ENCODE data around the gene SKA1.
A peak's percentile ranks its signal among the peaks of the same experiment; 100 is the strongest.

SKA1 gene, protein sequence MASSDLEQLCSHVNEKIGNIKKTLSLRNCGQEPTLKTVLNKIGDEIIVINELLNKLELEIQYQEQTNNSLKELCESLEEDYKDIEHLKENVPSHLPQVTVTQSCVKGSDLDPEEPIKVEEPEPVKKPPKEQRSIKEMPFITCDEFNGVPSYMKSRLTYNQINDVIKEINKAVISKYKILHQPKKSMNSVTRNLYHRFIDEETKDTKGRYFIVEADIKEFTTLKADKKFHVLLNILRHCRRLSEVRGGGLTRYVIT

GRCh38 chr18:50374753-50375391 lies at the start of gene SKA1:
Gene SKA1 (plus strand): TSS chr18:50375046. CDS start chr18:50375831, 785 bp downstream.
- peak; percentile 94 for DNase-seq

DNA sequence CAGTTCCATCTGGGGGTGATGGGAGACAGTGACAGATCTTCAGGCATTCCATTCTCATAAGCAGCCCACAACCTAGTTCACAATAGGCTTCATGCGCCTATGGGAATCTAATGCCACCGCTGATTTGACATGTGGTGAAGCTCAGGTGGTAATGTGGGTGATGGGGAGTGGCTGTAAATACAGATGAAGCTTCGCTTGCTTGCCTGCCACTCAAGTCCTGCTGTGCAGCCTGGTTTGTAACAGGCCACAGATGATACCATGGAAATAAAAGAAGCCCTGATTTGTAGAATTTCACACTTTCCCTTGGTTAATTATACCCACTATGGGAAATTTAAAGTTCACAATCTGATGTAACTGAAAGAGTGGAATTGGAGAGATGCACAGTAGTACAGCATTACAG lies 46.9 kb upstream of the SKA1 start:
- no peak for DNase-seq

DNA sequence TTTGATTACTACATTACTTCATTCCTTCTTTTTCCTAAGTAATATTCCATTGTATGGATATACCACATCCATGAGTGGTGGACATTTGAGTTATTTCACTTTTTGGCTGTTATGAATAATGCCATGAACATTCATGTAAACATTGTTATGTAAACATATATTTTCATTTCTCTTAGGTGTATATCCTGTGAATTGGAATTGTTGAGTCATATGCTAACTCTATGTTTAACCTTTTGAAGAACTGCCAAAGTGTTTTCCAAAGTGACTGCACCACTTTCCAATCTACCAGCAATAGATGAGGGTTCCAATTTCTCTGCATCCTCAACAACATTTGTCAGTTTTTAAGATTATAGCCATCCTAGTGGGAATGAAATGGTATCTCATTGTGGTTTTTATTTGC lies 44.7 kb upstream of the SKA1 start:
- DNase-seq: no peak

GRCh38 chr18:50331691-50332090 lies 43.2 kb upstream of the SKA1 start:
- DNase-seq: no peak

DNA sequence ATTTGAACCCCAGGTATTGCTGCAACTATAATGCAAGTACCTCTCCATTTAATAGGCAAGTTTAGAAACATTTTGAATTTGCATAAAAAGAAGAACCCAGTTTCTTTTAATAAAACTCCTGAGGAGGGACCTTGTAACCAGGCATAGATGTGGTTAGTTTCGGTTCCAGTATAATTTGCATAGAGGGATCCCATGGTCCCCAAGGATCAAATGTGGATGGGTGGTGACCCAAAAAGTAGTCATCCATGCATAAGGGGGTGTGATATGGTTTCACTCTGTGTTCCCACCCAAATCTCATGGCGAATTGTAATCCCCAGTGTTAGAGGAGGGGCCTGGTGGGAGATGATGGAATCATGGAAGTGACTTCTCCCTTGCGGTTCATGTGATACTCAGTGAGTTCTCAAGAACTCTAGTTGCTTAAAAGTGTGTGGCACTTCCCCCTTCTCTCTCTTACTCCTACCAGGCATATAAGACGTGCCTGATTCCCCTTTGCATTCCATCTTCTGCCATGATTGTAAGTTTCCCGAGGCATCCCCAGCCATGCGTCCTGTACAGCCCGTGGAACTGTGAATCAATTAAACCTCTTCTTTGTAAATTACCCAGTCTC lies 40.2 kb upstream of the SKA1 start:
- DNase-seq: no peak

- DNase-seq: no peak
These were observed 36.7 kb upstream of the SKA1 start for GRCh38 chr18:50338122-50338521.

GRCh38 chr18:50338715-50339114 lies 36.1 kb upstream of the SKA1 start:
- no peak for DNase-seq

- no peak for DNase-seq
These were observed 34.8 kb upstream of the SKA1 start for GRCh38 chr18:50340078-50340477.

- DNase-seq: no peak
These were observed 33.4 kb upstream of the SKA1 start for GRCh38 chr18:50341443-50341842.

- no peak for DNase-seq
These were observed 24.1 kb upstream of the SKA1 start for GRCh38 chr18:50350699-50351098.

DNA sequence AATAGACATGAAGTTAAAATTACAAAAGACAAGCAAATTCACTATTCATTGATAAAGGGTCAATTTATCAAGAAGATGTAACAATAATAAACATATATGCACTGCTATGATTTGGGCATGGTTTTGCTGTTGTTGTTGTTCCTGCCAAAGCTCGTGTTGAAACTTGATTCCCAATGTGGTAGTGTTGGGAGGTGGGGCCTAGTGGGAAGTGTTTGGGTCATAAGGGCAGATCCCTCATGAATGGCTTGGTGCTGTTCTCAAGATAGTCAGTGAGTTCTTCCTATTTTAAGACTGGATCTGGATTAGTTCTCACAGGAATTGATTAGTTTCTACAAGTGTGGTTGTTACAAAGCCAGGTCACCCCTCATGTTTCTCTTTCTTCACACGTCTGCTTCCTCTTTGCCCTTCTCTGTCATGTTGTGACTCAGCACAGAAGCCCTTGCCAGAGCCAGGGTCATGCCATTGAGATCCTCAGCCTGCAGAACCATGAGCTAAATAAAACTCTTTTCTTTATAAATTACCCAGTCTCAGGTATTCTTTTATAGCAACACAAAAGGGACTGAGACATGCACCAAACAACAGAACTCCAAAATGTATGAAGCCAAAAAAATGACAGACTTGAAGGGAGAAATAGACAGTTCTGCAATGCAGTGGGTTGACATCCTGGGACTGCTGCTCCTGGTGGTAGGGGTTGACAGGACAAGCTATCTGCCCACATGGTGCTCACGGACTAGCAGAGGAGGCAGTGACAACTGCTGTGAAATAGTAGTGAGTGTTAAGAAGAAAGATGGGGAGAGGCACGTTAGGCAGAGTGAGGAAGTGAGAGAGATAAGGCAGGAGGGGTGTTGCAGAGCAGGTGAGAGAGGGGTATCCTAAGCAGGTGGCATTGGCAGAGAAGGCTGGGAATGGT lies 18.6 kb upstream of the SKA1 start:
- DNase-seq: peak; percentile 4

DNA sequence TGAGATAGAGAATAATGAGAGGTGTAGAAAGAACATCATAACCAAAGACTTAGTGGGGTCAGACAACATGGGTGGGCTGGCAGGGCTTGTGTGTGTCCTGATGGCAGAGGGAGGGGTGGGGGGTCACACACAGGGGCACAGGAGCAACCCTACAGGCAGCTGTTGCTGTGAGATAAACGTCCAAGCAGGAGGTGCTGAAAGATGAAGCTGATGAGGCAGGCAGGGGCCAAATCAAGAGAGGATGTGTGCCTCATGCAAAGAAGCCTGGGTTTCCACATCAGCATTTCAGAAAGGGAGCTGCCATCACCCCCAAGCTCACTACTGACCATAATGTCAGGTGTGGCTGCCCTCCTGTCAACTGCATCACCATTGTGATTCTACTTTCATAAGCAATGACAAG lies 16.0 kb upstream of the SKA1 start:
- DNase-seq: no peak

GRCh38 chr18:50359806-50360205 lies 15.0 kb upstream of the SKA1 start:
- no peak for DNase-seq

DNA sequence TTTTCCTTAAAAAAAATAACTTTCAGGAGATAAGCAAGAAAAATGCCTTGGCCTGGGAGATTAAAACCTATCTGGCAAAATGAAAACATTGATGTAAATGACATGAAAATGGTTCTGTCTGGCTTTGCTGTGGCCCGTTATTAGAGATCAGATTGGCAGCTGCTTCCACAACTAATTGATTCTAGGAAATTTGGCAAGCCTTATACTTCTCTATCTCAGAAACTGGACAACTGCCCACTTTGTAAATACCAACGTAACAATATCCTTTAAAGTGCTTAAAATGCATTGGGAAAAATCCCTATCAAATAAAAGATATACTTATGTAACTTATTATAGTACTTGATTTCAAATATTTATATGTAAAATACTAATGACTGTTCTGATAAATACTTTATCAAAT lies 14.2 kb upstream of the SKA1 start:
- DNase-seq: no peak

- DNase-seq: no peak
These were observed 5.2 kb upstream of the SKA1 start for GRCh38 chr18:50369672-50370071.

GRCh38 chr18:50372743-50373142 lies 2.1 kb upstream of the SKA1 start:
- DNase-seq: no peak

DNA sequence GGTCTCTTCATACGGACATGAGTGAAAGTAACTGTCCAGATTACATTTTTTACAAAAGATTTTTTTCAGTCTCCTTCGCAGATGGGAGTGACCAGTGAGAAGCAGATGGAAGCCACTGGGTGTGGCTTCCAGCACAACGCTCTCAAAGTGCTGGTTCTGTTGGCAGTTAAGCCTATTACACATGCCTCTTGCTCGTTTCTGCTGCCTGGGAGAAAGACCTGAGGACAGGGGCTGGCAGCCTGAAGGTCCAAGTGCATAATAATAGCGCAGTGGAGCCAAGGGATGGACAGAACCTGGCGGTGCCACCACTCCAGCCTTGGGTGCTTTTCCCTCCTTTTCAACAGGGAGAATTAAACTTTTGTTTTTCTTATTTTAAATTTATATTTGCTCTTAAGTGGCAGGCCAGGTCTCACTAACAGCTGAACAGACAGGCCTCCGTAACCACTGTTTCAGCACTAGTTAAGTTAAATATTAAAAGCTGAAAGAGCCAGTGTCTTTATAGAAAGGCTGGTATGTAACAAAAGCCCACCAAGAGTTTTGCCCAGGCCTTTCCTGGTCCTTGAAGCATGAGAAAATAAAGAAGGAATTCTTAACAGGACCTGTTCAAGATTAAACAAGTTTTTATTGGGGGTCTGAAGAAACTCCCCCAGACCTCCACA lies 1.2 kb upstream of the SKA1 start:
- DNase-seq: no peak

DNA sequence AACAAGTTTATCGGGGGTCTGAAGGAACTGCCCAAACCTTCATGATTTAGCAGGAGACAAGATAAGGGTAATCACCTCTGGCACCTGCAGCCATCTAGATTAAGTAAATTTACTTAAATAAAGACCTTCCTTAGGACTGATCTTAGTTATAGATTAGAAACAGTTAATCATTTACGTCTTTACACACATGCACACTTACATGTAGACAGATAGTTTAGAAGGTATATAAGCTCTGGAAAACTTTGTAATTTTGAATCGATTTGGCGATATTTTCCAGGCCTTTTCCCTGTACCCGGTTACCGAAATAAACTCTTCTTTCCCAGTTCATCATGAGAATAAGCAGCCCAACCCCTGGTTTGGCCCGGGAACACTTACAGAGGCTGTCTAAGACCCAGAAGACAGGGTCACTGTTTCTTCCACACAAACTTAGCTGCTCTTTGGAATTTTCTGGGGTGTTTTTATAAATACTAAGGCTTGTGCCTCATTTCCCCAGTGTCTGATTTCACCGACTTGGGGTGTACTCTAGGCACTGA lies 560 bp upstream of the SKA1 start:
- DNase-seq: no peak

GRCh38 chr18:50377061-50377798 lies 2.4 kb downstream of the SKA1 start:
- DNase-seq: no peak

- DNase-seq: no peak
These were observed 14.1 kb downstream of the SKA1 start for GRCh38 chr18:50388988-50389387.

- no peak for DNase-seq
These were observed 19.0 kb downstream of the SKA1 start for GRCh38 chr18:50393802-50394201.

GRCh38 chr18:50395093-50395492 lies 20.2 kb downstream of the SKA1 start:
- DNase-seq: no peak

Data from CD4-positive, alpha-beta T cell treated with Interleukin-10 for 1 hour (primary cell).